SH-SY5Y (cell line): ENCODE data around the gene CYP11A1.

Experiments
- GATA2 ChIP-seq: IDR thresholded peaks from 2 replicates; pipeline ENCODE4 v1.6.1; 2011; ENCODE audit warnings: mild to moderate bottlenecking, low read depth, low read length
- GATA3 ChIP-seq: IDR thresholded peaks from 2 replicates; pipeline ENCODE4 v1.6.1; 2011; ENCODE audit warnings: low read depth, mild to moderate bottlenecking, low read length, moderate library complexity

GRCh38 chr15:74307827-74308811, 59.3 kb downstream of the CYP11A1 start:
- TF ChIP-seq GATA3 (no peak), GATA2 (no peak)
